ENCODE data around the gene SPPL3. TPM values are rescaled to one million over a fixed set of nuclear protein-coding genes. Genes with fewer than 3 reads are reported as not detected.
"Not testable (repeated sequence)": the region's sequence is repeated elsewhere in the genome, so short reads cannot be mapped to it uniquely, and the experiment has no call there.

SPPL3 gene
- total RNA-seq, 1 donor from 2014 or later = 29.6 TPM

DNA sequence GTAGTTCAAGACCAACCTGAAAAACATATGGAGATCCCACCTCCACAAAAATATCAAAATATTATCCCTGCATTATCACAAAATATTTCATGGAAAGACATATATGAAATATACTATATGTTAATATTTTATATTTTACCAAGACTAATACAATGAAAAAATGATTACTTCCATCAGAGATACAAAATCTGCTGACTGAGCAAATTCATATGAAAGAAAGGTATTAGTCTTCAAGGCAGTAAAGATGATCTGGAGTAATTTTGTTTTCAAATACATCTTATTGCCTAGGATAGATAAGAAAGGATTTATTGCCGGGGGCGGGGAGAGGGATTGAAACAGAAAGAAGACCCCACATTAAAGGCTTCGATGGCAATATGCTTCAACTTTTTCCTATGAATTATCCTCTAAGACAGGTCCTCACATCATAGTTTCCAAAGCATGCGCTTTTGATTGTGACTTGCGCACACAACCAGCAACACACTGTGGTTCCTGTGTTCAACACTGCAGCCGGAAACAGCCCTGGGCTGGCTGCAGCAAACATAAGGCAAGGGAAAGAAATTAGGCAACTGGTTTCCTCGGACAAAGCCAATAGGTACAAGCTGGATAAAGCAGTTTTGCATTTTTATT lies 83.2 kb downstream of the SPPL3 start:
- peak; percentile 61 for DNase-seq (ENCODE audit: low spot score)

DNA sequence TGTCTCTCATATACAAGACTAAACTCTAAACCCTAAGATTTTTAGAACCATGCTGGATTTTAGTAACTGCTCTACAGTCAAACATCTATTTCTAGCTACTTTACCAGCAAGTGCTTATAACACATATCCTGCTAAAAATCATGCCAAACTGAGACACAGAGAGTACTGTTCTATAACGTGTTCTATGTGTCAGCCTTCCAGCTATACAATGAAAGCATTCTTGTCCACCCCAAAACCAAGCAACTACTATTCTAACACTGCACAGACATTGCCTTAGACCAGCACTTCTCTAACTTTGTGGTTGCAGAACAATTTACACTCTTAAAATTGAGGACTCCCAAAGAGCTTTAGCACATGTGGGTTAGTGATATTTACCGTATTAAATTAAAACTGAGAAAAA lies 85.7 kb downstream of the SPPL3 start:
- peak; percentile 54 for DNase-seq (ENCODE audit: low spot score)

DNA sequence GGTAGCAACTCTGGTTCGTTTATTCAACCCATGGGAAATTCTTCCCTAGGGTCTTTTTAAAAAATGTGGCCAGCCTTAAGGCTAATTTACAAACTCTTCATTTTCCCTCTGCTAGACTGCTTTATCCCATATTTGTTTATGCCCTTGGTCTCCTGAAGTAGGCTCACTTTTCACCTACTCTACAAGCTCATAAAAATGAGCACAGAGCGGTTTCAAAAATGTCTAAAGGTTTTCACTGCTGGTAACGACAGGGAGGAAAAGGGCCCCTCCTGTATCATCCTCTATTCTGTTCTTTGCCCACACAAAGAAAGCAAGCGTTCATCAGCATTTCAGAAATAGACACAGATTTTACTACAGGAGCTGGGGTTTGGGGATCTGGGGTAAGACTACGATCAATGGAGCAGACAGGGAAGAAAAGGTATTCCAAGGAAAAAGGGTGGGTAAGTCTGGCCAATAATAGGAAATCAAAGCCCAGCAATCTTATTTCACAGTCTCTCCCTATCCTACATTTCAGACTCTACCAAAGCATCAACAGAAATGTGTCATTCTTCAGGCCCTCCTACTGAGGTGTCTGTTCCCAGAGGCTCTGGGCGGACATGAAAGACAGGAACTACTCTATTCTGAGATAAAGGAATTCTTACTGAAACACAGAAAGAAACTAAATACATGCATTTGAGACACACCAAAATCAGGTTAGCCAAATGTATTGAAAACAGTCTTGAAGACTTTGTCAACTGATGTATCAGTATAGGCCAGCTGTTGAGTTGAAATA lies 86.4 kb downstream of the SPPL3 start:
- peak; percentile 15 for DNase-seq (ENCODE audit: low spot score)

DNA sequence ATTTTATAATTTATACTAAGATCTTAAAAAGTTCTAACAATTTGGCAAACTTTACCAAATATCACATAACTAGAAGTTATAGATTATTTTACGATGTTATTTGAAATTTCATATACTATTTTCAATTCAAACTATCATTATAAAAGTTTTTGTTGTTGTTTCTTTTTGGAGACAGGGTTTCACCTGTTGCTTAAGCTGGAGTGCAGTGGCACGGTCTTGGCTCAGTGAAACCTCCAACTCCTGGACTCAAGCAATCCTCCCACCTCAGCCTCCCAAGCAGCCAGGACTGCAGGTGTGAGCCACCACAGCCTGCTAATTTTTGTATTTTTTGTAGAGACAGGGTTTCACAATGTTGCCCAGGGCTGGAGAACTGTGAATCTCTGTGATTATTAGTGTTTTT lies 87.8 kb downstream of the SPPL3 start:
- DNase-seq (ENCODE audit: low spot score) = no peak

DNA sequence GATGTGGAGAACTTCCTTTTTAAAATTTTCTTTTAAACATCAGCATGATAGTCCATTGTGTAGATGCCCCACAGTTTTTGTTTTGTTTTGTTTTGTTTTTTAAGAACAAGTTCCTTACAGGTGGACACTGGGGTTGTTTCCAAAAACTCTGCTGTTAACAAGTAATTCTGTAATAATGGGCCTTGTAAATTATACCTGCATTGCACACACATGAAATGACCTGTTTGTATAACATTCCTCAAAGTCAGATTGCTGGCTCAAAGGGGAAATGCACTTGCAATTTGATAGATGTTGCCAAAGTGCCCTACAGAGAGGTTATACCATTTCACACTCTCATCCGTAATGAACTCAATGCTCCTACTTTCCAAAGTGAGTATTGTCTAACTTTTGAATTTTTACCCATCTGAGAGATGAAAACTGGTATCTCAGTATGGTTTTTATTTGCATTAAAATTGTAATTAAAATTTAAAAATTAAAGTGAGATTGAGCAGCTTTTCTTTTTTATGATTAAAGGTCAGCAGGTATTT lies 89.2 kb downstream of the SPPL3 start:
- DNase-seq (ENCODE audit: low spot score) = no peak

DNA sequence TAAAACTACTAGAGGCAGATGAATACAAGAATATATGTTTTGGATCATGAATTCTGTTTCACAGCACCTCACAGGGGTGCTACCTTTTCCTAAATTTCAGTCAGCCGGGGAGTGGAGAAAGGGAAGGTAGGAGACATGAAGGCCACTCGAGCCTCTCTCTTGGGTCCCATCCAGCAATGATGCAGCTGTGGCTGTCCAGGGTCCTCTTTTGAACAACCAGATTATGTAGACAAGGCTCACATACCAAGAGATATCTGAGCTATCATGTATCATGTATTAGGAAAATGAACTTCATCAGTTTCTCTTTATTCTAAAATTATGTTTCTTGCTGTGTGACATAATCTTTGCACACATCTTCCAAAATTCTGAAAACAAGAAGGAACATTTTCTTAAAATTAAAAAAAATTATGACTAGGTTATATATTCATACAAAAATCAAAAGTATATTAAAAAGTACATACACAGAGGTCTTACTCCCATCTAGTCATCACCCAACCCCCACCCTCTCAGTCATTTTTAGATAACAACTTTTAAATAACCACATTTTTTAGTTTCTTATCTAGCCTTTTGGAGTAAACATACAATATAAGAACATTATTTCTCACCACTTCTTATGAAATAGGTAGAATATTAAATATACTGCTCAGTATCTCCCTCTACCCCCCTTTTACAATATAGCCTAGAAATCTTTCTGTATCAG lies 89.8 kb downstream of the SPPL3 start:
- DNase-seq (ENCODE audit: low spot score) = no peak

DNA sequence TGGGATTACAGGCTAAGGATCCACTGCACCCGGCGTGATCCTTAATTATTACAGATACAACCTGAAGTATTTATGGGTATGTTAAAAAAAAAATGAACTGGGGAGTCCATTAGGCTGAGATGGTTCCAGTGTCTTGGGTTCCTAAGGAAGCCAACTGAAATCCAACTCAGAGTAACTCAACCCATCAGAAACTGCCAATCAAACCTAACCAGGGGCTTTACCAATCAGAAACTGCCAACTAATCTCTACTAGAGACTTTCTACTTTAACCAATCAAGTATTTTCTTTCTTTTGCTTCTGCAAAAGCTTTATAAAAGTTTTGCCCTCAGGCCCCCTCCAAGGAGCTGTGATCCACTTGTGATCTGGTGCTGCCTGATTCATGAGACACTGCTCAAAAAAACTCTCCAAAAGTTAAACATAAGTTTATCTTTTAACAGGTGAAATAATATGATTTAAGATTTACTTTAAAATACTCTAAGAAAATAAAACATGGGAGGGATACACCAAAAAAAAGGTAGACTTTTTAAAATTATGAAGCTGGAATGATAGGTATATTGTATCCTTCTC lies 90.5 kb downstream of the SPPL3 start:
- DNase-seq (ENCODE audit: low spot score) = no peak

DNA sequence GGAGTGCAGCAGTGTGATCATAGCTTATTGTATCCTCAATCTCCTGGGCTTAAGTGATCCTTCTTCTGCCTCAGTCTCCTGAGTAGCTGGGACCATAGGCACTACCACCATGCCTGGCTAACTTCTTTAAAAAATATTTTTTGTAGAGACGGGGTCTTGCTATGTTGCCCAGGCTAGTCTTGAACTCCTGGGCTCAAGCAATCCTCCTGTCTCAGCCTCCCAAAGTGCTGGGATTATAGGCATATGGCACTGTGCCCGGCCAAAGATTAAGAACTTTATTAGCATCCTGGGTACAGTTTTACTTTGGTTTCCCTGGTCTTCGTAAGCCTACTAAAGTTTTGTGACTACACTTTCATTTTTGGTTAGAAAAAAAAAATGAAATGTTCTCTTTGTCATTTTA lies 94.1 kb downstream of the SPPL3 start:
- no peak for DNase-seq (ENCODE audit: low spot score)

DNA sequence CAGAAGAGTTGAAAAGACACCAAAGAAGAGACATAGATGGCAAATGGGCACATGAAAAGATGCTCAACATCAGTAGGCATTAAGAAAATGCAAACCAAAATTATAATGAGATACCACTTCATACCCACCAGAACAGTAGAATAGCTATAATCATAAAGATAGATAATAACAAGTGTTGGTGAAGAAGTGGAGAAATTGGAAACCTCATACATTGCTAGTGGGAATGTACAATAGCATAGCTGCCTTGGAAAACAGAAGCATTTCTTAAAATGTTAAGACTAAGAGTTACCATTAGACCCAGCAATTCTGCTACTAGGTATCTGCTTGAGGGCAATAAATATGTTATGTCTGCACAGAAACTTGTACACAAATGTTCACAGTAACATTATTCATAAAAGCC lies 99.7 kb downstream of the SPPL3 start:
- no peak for DNase-seq (ENCODE audit: low spot score)

DNA sequence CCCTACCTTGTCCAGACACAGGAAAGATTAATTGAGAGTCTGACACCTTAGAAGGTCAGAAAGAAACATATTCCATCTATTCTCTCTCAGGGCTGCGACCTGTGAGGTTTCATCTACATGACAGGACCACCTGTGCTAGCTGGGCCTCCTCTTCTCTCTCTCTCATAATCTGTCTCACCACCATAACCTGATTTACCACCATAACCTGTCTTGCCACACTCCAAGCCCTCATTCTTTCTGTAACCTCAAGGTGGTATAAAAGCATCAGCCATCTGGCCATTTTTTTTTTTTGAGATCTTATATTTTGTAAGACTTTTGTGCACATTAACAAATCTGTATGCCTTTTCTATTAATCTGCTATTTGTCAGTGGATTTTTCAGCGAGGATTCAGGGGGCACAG lies 103.0 kb downstream of the SPPL3 start:
- peak; percentile 48 for DNase-seq (ENCODE audit: low spot score)

DNA sequence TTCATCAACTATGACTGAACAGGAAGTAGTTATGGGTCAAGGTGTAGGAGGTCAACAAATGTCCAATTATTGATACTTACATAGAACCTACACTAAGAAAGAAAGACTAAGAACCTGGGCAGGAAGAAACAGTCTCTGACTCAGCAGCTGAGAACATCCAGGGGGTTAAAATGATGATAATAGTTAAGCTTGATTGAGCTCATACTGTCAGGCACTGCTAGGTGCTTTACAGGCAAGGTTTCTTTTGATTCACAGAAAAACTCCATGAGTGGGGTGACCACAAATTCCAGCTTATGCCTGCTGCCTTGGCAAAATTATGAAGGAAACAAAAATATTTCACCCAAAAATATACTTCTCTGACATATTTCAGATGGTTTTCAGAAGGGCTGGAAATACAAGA lies 103.5 kb downstream of the SPPL3 start:
- peak; percentile 11 for DNase-seq (ENCODE audit: low spot score)

DNA sequence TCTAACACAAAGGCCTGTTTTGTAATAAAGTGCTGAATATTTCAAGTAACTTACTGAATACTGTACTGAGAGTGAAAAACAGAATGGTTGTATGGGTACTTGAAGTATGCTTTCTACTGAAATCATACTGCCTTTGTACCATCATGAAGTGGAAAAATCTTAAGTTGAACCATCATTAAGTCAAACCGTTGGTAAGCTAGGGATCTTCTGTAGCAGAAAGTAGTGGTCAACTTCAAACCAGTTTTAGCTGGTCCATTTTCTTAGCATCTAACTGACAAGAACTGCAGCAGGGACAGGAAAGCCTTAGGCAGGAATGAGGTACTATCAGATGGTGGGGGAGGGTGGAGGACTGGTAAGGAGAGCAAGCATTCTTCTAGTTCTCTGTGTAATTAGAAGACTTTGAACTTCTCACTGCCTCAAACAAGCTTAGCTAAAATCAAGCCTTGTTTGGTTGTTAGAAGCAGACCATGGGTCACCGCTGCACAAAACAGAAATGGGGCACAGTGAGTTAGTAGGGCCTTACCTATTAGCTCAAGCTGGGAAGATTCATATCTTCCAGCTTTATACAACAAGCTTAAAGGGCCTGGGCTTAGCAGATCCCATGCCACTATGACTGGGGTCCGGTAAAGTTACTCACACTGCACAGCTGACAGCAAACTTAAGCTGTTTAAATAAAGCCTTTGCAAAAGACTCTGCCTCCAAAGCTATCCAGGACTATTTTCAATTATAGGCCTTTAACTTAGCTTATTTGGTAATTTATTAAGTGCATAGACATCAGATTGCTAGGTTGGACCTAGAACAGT lies 104.7 kb downstream of the SPPL3 start:
- DNase-seq (ENCODE audit: low spot score) = peak; percentile 29

DNA sequence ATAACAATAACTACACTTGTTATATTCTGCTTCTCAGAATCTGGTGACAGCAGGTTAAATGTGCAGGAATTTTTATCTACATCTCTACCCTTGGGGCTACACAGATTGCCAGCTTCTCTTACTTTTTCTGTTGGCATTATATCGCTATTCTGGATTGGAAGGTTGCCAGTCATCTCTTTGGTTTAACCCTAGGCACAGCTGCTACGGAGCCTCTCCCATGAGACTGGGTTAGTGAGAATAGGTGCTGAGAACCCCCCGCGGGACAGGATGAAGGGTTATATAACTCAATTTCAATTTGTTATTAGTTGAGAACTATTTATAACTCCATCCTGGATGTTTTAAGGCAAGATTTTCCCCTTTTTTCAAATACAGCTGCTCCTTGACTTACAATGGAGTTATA lies 105.5 kb downstream of the SPPL3 start:
- no peak for DNase-seq (ENCODE audit: low spot score)

DNA sequence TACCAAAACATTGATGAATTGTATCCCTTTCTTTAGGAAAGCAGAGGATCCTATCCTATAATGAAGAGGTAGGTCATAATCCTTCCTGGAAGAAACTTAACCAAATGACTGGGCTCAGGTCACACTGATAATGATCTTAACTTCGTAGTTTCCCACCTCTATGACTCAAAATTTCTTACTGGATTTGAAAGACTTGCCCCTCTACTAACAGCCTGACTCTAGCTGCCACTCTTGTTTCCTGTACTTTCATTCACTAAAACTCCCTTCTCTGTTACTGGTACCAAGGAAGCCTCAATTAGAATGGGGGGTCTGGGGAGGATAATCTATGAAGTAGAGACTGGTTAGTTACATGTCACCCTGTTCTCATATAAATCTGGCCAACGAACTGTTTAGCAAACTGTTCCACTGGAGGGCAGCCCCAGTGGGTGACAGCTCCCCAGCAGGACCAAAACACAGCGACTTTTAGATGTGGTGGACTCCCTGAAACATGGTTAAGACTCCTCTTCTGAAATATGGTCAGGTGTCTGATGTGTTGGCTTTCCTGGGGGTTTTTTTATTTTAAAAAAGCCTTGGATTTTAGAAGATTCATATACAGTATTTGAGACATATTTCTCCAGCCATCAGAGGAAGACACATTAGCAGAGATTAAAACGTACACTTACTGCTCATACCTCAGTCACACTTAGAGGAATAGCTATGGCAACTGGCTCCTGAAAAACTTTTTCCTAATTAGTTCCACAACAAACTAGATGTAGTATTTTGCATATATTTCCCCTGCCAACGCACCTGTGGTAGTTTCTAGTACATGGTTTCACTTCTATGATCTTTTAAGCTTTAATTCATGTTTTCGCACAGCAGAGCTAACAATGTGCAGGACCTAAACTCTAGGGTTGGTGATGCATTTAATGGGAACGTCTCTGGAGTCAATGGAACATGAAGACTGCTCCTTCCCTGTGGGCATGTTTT lies 106.2 kb downstream of the SPPL3 start:
- no peak for DNase-seq (ENCODE audit: low spot score)

DNA sequence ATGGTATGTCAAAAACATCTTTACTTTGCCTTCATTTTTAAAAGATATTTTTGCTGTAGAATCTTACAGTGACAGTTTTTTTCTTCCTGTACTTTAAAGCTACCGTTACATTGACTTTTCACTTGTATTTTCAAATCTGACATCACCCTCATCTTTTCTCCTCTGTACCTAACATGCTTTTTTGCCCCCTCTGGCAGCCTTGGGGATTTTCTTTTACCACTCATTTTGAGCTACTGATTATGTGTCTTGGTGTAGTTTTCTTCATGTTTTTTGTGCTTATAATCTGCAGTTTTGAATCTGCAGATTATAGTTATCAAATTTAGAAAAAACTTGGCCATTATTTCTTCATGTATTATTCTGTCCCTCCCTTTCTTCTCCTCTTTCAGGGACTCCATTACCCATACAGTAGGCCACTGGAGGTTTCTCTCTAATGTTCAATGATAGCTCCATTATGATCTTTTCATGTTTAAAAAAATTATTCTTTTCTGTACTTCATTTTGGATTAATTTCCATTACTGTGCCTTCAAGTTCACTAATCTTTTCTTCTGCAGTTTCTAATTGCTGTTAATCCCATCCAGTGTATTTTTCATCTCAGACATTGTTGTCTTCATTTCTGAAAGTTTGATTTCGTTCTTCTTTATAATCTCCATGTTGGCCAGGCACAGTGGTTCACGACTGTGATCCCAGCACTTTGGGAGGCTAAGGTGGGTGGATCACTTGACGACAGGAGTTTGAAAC lies 108.5 kb downstream of the SPPL3 start:
- DNase-seq (ENCODE audit: low spot score) = no peak

DNA sequence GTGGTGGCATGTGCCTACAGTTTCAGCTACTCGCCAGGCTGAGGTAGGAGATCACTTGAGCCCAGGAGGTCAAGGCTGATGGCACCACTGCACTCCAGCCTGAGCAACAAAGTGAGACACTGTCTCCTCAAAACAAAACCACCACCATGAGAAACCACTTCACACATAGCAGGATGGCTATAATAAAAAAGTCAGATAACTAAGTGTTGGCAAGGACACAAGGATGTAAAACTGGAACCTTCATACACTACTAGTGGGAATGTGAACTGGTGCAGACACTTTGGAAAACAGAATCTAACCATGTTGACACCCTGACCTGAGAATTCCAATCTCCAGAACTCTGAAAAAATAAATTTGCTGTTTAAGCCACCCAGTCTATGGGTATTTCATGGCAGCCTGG lies 110.8 kb downstream of the SPPL3 start:
- DNase-seq (ENCODE audit: low spot score) = no peak

DNA sequence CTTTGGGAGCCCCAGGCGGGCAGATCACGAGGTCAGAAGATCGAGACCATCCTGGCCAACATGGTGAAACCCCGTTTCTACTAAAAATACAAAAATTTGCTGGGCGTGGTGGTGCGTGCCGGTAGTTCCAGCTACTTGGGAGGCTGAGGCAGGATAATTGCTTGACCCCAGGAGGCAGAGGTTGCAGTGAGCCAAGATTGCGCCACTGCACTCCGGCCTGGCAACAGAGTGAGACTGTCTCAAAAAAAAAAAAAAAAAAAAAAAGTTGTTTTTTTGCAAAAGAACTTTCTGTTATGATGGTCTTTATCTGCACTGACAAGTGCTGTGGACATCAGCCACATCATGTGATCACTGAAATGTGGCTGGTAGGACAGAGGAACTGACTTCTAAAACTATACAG lies 111.7 kb downstream of the SPPL3 start:
- not testable (repeated sequence) for DNase-seq (ENCODE audit: low spot score)

DNA sequence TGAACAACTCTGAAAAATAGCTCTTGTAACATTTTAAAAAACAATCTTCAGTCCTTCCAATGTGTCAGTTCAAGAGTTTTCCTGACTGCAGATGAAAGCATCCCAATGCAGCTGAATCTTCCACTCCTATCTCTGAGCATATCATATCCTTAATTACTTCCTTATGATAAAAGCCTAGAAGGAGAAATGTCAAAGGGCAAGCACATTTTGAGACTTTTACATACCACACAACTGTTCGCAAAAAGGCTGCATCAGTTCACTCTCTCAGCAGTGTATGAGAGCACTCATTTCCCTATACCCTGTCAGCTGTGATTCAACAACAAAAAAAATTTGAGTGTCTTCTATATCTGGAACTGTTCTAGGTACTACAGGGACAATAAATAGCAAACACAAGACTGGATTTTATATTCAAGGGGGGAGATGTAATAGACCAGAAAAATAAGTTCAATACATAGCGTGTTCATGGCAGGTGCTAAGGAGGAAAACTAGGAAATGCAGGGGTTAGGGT lies 112.4 kb downstream of the SPPL3 start:
- DNase-seq (ENCODE audit: low spot score) = no peak

DNA sequence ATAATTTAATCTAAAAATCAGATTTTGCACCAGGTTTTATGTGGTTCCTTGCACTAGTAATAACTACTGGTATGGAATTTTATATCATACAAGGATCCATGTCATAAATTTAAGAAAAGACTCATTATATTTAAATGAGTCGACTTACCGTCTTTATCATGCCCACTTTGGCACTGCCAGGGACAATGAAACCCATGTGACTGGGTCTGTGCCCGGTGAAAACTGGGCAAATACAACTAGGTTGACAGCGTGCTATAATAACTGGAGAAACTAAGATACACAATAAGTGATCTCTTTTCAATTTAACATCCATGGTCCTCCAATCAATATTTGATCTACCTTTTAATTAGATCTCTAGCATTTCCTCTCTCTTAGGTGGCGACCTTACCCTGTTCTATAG lies 114.0 kb downstream of the SPPL3 start:
- no peak for DNase-seq (ENCODE audit: low spot score)
